Endothelial cell (in vitro differentiated cells): Measurements from ENCODE around the gene RNASE4. TPM values are rescaled to one million over a fixed set of nuclear protein-coding genes. Genes with fewer than 3 reads are reported as not detected.

Source experiments
- DNase-seq: peaks from one replicate; pipeline ENCODE4 v3.0.0; 2021; ENCODE audit warnings: low spot score
- H3K27ac Mint-ChIP-seq: one replicate; pipeline ENCODE4 v1.8.0; 2021; ENCODE audit warnings: mixed read lengths, inconsistent platforms; ENCODE audit not compliant: unreplicated experiment
- H3K27me3 Mint-ChIP-seq: one replicate; pipeline ENCODE4 v1.8.0; 2021; ENCODE audit warnings: mild to moderate bottlenecking, moderate library complexity, mixed read lengths, inconsistent platforms; ENCODE audit not compliant: unreplicated experiment
- H3K36me3 Mint-ChIP-seq: one replicate; pipeline ENCODE4 v1.8.0; 2021; ENCODE audit warnings: mild to moderate bottlenecking, low read depth, mixed read lengths, inconsistent platforms; ENCODE audit not compliant: unreplicated experiment
- H3K4me1 Mint-ChIP-seq: one replicate; pipeline ENCODE4 v1.8.0; 2021; ENCODE audit warnings: mild to moderate bottlenecking, mixed read lengths, inconsistent platforms; ENCODE audit not compliant: unreplicated experiment
- H3K4me3 Mint-ChIP-seq: one replicate; pipeline ENCODE4 v1.8.0; 2021; ENCODE audit warnings: mild to moderate bottlenecking, mixed read lengths, inconsistent platforms; ENCODE audit not compliant: unreplicated experiment
- H3K9me3 Mint-ChIP-seq: one replicate; pipeline ENCODE4 v1.8.0; 2021; ENCODE audit warnings: mixed read lengths, inconsistent platforms; ENCODE audit not compliant: unreplicated experiment
- CTCF ChIP-seq: fragments of 200-600 bp; sonication (generic); IDR thresholded peaks from one replicate; pipeline ENCODE4 v1.5.0; 2021; ENCODE audit warnings: antibody characterized with exemption; ENCODE audit not compliant: unreplicated experiment
- total RNA-seq: library from RNA; stranded (reverse); fragmentation: NEBNext Ultra II Directional; extraction: Animal tissue kit (Norgen Biotek cat#: 25700); gene quantifications from one replicate; pipeline ENCODE4 v1.2.1, GENCODE V29; 2021; ENCODE audit not compliant: unreplicated experiment

The RNASE4 gene
- total RNA-seq, 1 donor from 2014 or later, result 1.0 TPM

- Mint-ChIP-seq H3K27me3 (peaks cover 16% of the 10 kb centered on the region), H3K27ac (no peak overlapping the region), H3K4me3 (peak overlapping the region; percentile 37), H3K4me1 (peaks cover 7% of the 10 kb centered on the region), H3K36me3 (peaks cover 3% of the 10 kb centered on the region), H3K9me3 (no peaks in the 10 kb centered on the region)
- TF ChIP-seq CTCF, result no peak
- peak; percentile 19 for DNase-seq
Observed at GRCh38 chr14:20657216-20658211, 26.8 kb upstream of the RNASE4 start.

- TF ChIP-seq CTCF, result no peak
- Mint-ChIP-seq H3K36me3 (peaks cover 4% of the 10 kb centered on the region), H3K27ac (no peak overlapping the region), H3K4me1 (peaks cover 13% of the 10 kb centered on the region), H3K27me3 (peaks cover 19% of the 10 kb centered on the region), H3K9me3 (no peaks in the 10 kb centered on the region), H3K4me3 (no peak overlapping the region)
- DNase-seq, result no peak
Observed at GRCh38 chr14:20658246-20658645, 26.1 kb upstream of the RNASE4 start.

GRCh38 chr14:20659336-20659735 is 25.0 kb upstream of the RNASE4 start:
- Mint-ChIP-seq H3K4me3 (no peak overlapping the region), H3K4me1 (peaks cover 12% of the 10 kb centered on the region), H3K9me3 (no peaks in the 10 kb centered on the region), H3K27ac (no peak overlapping the region), H3K27me3 (peaks cover 23% of the 10 kb centered on the region), H3K36me3 (peaks cover 4% of the 10 kb centered on the region)
- no peak for DNase-seq
- no peak for TF ChIP-seq CTCF

- peaks cover 10% of the 10 kb centered on the region for H3K4me1 Mint-ChIP-seq
- no peak overlapping the region for H3K27ac Mint-ChIP-seq
- H3K27me3 Mint-ChIP-seq, result peaks cover 21% of the 10 kb centered on the region
- H3K4me3 Mint-ChIP-seq, result no peak overlapping the region
- no peak for TF ChIP-seq CTCF
- H3K9me3 Mint-ChIP-seq, result no peaks in the 10 kb centered on the region
- H3K36me3 Mint-ChIP-seq, result peaks cover 4% of the 10 kb centered on the region
- DNase-seq, result no peak
Observed at GRCh38 chr14:20659813-20660395, 24.5 kb upstream of the RNASE4 start.

- no peaks in the 10 kb centered on the region for H3K9me3 Mint-ChIP-seq
- no peak for DNase-seq
- no peak overlapping the region for H3K4me3 Mint-ChIP-seq
- TF ChIP-seq CTCF, result no peak
- no peak overlapping the region for H3K27ac Mint-ChIP-seq
- H3K4me1 Mint-ChIP-seq, result peaks cover 10% of the 10 kb centered on the region
- peaks cover 20% of the 10 kb centered on the region for H3K27me3 Mint-ChIP-seq
- H3K36me3 Mint-ChIP-seq, result peaks cover 4% of the 10 kb centered on the region
Observed at GRCh38 chr14:20661197-20661596, 23.2 kb upstream of the RNASE4 start.
